H9 (cell line): Measurements from ENCODE around the gene TAS2R42. TPM values are rescaled to one million over a fixed set of nuclear protein-coding genes. Genes with fewer than 3 reads are reported as not detected.

ENCODE experiments used
- DNase-seq: peaks from one replicate; pipeline ENCODE4 v3.0.0-alpha.2; 2017
- H2AFZ ChIP-seq: one replicate; pipeline ENCODE4 v1.6.1; 2013; ENCODE audit warnings: mild to moderate bottlenecking, low read length, control low read depth, moderate library complexity
- H2AK5ac ChIP-seq: 2 replicates; pipeline ENCODE4 v1.6.1; 2013; ENCODE audit warnings: low read length, control low read depth, mixed read lengths; ENCODE audit not compliant: insufficient read length
- H2BK120ac ChIP-seq: one replicate; pipeline ENCODE4 v1.6.1; 2013; ENCODE audit warnings: low read depth, mild to moderate bottlenecking, low read length, control low read depth, inconsistent platforms; ENCODE audit not compliant: poor library complexity, severe bottlenecking
- H2BK12ac ChIP-seq: 2 replicates; pipeline ENCODE4 v1.6.1; 2013; ENCODE audit warnings: low read length, control low read depth, mixed read lengths, low read depth; ENCODE audit not compliant: insufficient read length
- H2BK15ac ChIP-seq: 2 replicates; pipeline ENCODE4 v1.6.1; 2013; ENCODE audit warnings: low read depth, low read length, control low read depth
- H2BK20ac ChIP-seq: one replicate; pipeline ENCODE4 v1.6.1; 2013; ENCODE audit warnings: low read depth, mild to moderate bottlenecking, low read length, control low read depth, inconsistent platforms; ENCODE audit not compliant: poor library complexity, severe bottlenecking
- H2BK5ac ChIP-seq: 2 replicates; pipeline ENCODE4 v1.6.1; 2013; ENCODE audit warnings: low read length, control low read depth, mixed read lengths; ENCODE audit not compliant: insufficient read length
- H3K14ac ChIP-seq: 2 replicates; pipeline ENCODE4 v1.6.1; 2013; ENCODE audit warnings: low read length, control low read depth; ENCODE audit not compliant: insufficient read depth
- H3K18ac ChIP-seq: 2 replicates; pipeline ENCODE4 v1.6.1; 2013; ENCODE audit warnings: low read depth, mild to moderate bottlenecking, mixed read lengths, low read length, control low read depth; ENCODE audit not compliant: insufficient read length
- H3K23ac ChIP-seq: 2 replicates; pipeline ENCODE4 v1.6.1; 2013; ENCODE audit warnings: low read length, control low read depth, mixed read lengths, low read depth; ENCODE audit not compliant: insufficient read length
- H3K23me2 ChIP-seq: 2 replicates; pipeline ENCODE4 v1.6.1; 2013; ENCODE audit warnings: low read depth, mild to moderate bottlenecking, mixed read lengths, low read length, control low read depth; ENCODE audit not compliant: insufficient read length, poor library complexity, severe bottlenecking
- H3K27ac ChIP-seq: 2 replicates; pipeline ENCODE4 v1.5.1; 2013; ENCODE audit warnings: low read length, control low read depth, mixed read lengths, low read depth; ENCODE audit not compliant: insufficient read length
- H3K27me3 ChIP-seq: 2 replicates; pipeline ENCODE4 v1.6.1; 2013; ENCODE audit warnings: low read length, control low read depth, inconsistent platforms; ENCODE audit not compliant: insufficient read depth
- H3K4ac ChIP-seq: 2 replicates; pipeline ENCODE4 v1.6.1; 2013; ENCODE audit warnings: low read depth, mild to moderate bottlenecking, control low read depth, inconsistent platforms, low read length, moderate library complexity
- H3K4me1 ChIP-seq: 2 replicates; pipeline ENCODE4 v1.6.1; 2013; ENCODE audit warnings: low read length, control low read depth, inconsistent platforms; ENCODE audit not compliant: insufficient read depth
- H3K4me2 ChIP-seq: 2 replicates; pipeline ENCODE4 v1.6.1; 2013; ENCODE audit warnings: low read length, control low read depth, mixed read lengths; ENCODE audit not compliant: insufficient read length, insufficient read depth
- H3K56ac ChIP-seq: 2 replicates; pipeline ENCODE4 v1.6.1; 2013; ENCODE audit warnings: low read depth, mild to moderate bottlenecking, mixed read lengths, low read length, control low read depth; ENCODE audit not compliant: insufficient read length
- H3K79me1 ChIP-seq: 2 replicates; pipeline ENCODE4 v1.6.1; 2013; ENCODE audit warnings: low read depth, mild to moderate bottlenecking, moderate library complexity, low read length, control low read depth, inconsistent platforms; ENCODE audit not compliant: insufficient read depth, poor library complexity, severe bottlenecking
- H3K79me2 ChIP-seq: 2 replicates; pipeline ENCODE4 v1.6.1; 2013; ENCODE audit warnings: low read length, control low read depth, inconsistent platforms; ENCODE audit not compliant: insufficient read depth
- H3K9ac ChIP-seq: 2 replicates; pipeline ENCODE4 v1.6.1; 2013; ENCODE audit warnings: low read length, control low read depth, mixed read lengths; ENCODE audit not compliant: insufficient read length; ENCODE audit errors: extremely low read depth
- H3K9me3 ChIP-seq: one replicate; pipeline ENCODE4 v1.6.1; 2013; ENCODE audit warnings: low read depth, low read length, inconsistent platforms; ENCODE audit not compliant: control insufficient read depth
- H3T11ph ChIP-seq: one replicate; pipeline ENCODE4 v1.6.1; 2013; ENCODE audit warnings: mild to moderate bottlenecking, low read length, control low read depth, inconsistent platforms
- H4K20me1 ChIP-seq: one replicate; pipeline ENCODE4 v1.6.1; 2013; ENCODE audit not compliant: control insufficient read depth, insufficient read length, insufficient read depth
- H4K5ac ChIP-seq: 2 replicates; pipeline ENCODE4 v1.6.1; 2013; ENCODE audit warnings: low read depth, mild to moderate bottlenecking, mixed read lengths, low read length, control low read depth; ENCODE audit not compliant: insufficient read length
- H4K8ac ChIP-seq: replicated peaks from 2 replicates; pipeline ENCODE4 v1.6.1; 2013; ENCODE audit warnings: low read length, control low read depth, mixed read lengths, low read depth; ENCODE audit not compliant: insufficient read length
- H4K91ac ChIP-seq: 2 replicates; pipeline ENCODE4 v1.6.1; 2013; ENCODE audit warnings: low read depth, mild to moderate bottlenecking, moderate library complexity, mixed read lengths, low read length, control low read depth; ENCODE audit not compliant: insufficient read length
- H3K27ac Mint-ChIP-seq, 3 experiments: 2 replicates in 2 of 3; 3 replicates in 1 of 3; pipeline ENCODE4 v1.8.0; 2020 to 2021; ENCODE audit warnings: mixed read lengths in 3 of 3, mild to moderate bottlenecking in 1 of 3, moderate library complexity in 1 of 3
- H3K27me3 Mint-ChIP-seq: 2 replicates; pipeline ENCODE4 v1.8.0; 2021; ENCODE audit warnings: low read depth, mild to moderate bottlenecking, moderate library complexity, mixed read lengths
- H3K36me3 Mint-ChIP-seq, 3 experiments: 2 replicates in 2 of 3; 3 replicates in 1 of 3; pipeline ENCODE4 v1.8.0; 2020 to 2021; ENCODE audit warnings: low read depth in 3 of 3, mixed read lengths in 3 of 3; ENCODE audit not compliant: insufficient read depth in 1 of 3
- H3K4me1 Mint-ChIP-seq, 2 experiments: 2 replicates each; pipeline ENCODE4 v1.8.0; 2020; ENCODE audit warnings: mixed read lengths in 2 of 2
- H3K4me3 Mint-ChIP-seq, 2 experiments: 2 replicates in 1 of 2; 3 replicates in 1 of 2; pipeline ENCODE4 v1.8.0; 2020 to 2021; ENCODE audit warnings: mild to moderate bottlenecking in 2 of 2, mixed read lengths in 2 of 2, moderate library complexity in 1 of 2
- H3K9me3 Mint-ChIP-seq, 2 experiments: 2 replicates in 1 of 2; 3 replicates in 1 of 2; pipeline ENCODE4 v1.8.0; 2020; ENCODE audit warnings: mild to moderate bottlenecking in 2 of 2, mixed read lengths in 2 of 2, moderate library complexity in 1 of 2
- WGBS: extraction: QIAGEN DNeasy Blood & Tissue Kit; methylation state at CpG from one replicate; pipeline ENCODE4 v1.1.7; 2013; ENCODE audit warnings: missing lambda C conversion rate, low lambda C conversion rate, mixed read lengths; ENCODE audit not compliant: insufficient read length; ENCODE audit errors: extremely low coverage; 5-methylcytosine and 5-hydroxymethylcytosine counted together
- total RNA-seq: library from RNA; stranded (reverse); gene quantifications from 2 replicates; pipeline ENCODE4 v1.2.1, GENCODE V29; 2021
- TF ChIP-seq, protein P1 (sequence below): fragments of 200-600 bp; sonication (generic); conservative IDR thresholded peaks from 3 replicates; pipeline ENCODE4 v1.8.0; 2021; ENCODE audit warnings: antibody characterized with exemption, mild to moderate bottlenecking

TAS2R42 gene
- total RNA-seq, 1 experiment from 2014 or later, result not detected

DNA sequence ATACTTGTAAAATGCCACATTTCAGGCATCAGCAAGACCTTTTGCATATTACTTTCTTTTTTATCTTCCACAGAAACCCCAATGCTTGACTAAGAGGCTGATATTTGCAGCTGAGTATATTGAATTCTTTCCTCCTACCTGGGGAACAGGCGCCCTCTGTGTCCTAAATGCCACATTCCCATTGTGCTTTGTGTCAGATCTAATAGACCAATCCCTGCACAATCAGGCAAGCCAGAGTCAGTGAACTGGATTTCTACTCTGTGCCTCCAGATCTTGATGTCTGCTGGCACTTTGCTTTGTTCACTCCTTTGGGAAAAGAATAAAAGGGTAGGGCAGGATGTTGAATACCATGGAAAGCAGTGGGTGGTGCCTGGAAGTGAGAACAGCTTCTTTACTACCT is 22.4 kb upstream of the TAS2R42 start:
- Histone ChIP-seq H4K5ac (no peak overlapping the region), H3K23ac (no peak overlapping the region), H4K8ac (no peak overlapping the region), H3K79me1 (no peaks in the 10 kb centered on the region), H3K27me3 (no peaks in the 10 kb centered on the region), H3K4me2 (no peak overlapping the region), H3K79me2 (no peaks in the 10 kb centered on the region), H3K4me1 (no peaks in the 10 kb centered on the region), H3K9me3 (no peaks in the 10 kb centered on the region), H2AK5ac (no peak overlapping the region), H2BK120ac (no peak overlapping the region), H2BK15ac (no peak overlapping the region), H3K9ac (no peak overlapping the region), H2BK12ac (no peak overlapping the region), H3K27ac (no peak overlapping the region), H4K20me1 (no peaks in the 10 kb centered on the region), H3K4ac (no peak overlapping the region), H2AFZ (peak overlapping the region; percentile 69), H2BK20ac (no peak overlapping the region), H4K91ac (no peak overlapping the region), H2BK5ac (no peak overlapping the region), H3K56ac (no peak overlapping the region), H3K18ac (no peak overlapping the region), H3K23me2 (no peaks in the 10 kb centered on the region), H3K14ac (no peak overlapping the region), H3T11ph (no peak overlapping the region)
- Mint-ChIP-seq H3K36me3 (peaks cover 2 to 7% (median 2%) of the 10 kb centered on the region in 3 experiments; a peak in 5 of 7 replicates), H3K9me3 (peaks cover 7 to 12% of the 10 kb centered on the region in 2 experiments; a peak in 4 of 5 replicates), H3K4me1 (peaks cover 4 to 5% of the 10 kb centered on the region in 2 experiments; a peak in 2 of 4 replicates), H3K27me3 (no peaks in the 10 kb centered on the region; the same call in 1 of the 2 replicates), H3K27ac (no peak overlapping the region), H3K4me3 (no peak overlapping the region)
- no CpG with 5 or more reads among the region's 1 CpG for WGBS
- TF ChIP-seq, protein P1, sequence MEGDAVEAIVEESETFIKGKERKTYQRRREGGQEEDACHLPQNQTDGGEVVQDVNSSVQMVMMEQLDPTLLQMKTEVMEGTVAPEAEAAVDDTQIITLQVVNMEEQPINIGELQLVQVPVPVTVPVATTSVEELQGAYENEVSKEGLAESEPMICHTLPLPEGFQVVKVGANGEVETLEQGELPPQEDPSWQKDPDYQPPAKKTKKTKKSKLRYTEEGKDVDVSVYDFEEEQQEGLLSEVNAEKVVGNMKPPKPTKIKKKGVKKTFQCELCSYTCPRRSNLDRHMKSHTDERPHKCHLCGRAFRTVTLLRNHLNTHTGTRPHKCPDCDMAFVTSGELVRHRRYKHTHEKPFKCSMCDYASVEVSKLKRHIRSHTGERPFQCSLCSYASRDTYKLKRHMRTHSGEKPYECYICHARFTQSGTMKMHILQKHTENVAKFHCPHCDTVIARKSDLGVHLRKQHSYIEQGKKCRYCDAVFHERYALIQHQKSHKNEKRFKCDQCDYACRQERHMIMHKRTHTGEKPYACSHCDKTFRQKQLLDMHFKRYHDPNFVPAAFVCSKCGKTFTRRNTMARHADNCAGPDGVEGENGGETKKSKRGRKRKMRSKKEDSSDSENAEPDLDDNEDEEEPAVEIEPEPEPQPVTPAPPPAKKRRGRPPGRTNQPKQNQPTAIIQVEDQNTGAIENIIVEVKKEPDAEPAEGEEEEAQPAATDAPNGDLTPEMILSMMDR, result peak; percentile 51; the same call in 2 of the 3 replicates
- peak; percentile 49 for DNase-seq
